DND-41 (cell line): ENCODE results near the gene ZDHHC18.

Source experiments
- ATAC-seq: fragments of 200-7000 bp; cut with Tn5 transposase; 3 replicates; pipeline ENCODE4 v1.9.1; 2021; ENCODE audit warnings: low read depth; ENCODE audit not compliant: insufficient read depth
- DNase-seq: peaks from one replicate; pipeline ENCODE4 v3.0.0-alpha.2; 2020
- H2AFZ ChIP-seq: 2 replicates; pipeline ENCODE4 v1.6.0; 2012; ENCODE audit warnings: low read depth, low read length
- H3K27ac ChIP-seq: 2 replicates; pipeline ENCODE4 v1.5.1; 2012; ENCODE audit warnings: low read length, inconsistent platforms
- H3K27me3 ChIP-seq: fragments of 200-600 bp; sonication (generic); 2 replicates; pipeline ENCODE4 v1.6.0; 2012; ENCODE audit warnings: low read length, mild to moderate bottlenecking, inconsistent platforms; ENCODE audit not compliant: insufficient read depth, poor library complexity
- H3K36me3 ChIP-seq: 2 replicates; pipeline ENCODE4 v1.5.1; 2012; ENCODE audit warnings: low read length, inconsistent platforms; ENCODE audit not compliant: insufficient read depth
- H3K4me1 ChIP-seq: 2 replicates; pipeline ENCODE4 v1.5.1; 2012; ENCODE audit warnings: mild to moderate bottlenecking, low read length; ENCODE audit not compliant: insufficient read depth
- H3K4me2 ChIP-seq: 2 replicates; pipeline ENCODE4 v1.6.0; 2012; ENCODE audit warnings: mild to moderate bottlenecking, moderate library complexity, low read length, inconsistent platforms; ENCODE audit not compliant: insufficient read depth
- H3K4me3 ChIP-seq, 2 experiments: fragments of 200-600 bp in 1 of 2; shearing (Covaris generic) in 1 of 2; 2 replicates each; pipeline ENCODE4 v1.5.1; 2012 to 2016; ENCODE audit warnings: inconsistent platforms in 2 of 2, low read length in 2 of 2, mild to moderate bottlenecking in 2 of 2, low read depth in 1 of 2, moderate library complexity in 1 of 2
- H3K79me2 ChIP-seq: 2 replicates; pipeline ENCODE4 v1.6.0; 2012; ENCODE audit warnings: low read length, inconsistent platforms; ENCODE audit not compliant: insufficient read depth
- H3K9ac ChIP-seq: 2 replicates; pipeline ENCODE4 v1.6.0; 2012; ENCODE audit warnings: low read depth, mild to moderate bottlenecking, inconsistent platforms, low read length, moderate library complexity
- H3K9me3 ChIP-seq: 2 replicates; pipeline ENCODE4 v1.5.1; 2012; ENCODE audit warnings: low read length, moderate library complexity, mild to moderate bottlenecking, inconsistent platforms; ENCODE audit not compliant: insufficient read depth, severe bottlenecking
- H4K20me1 ChIP-seq: 2 replicates; pipeline ENCODE4 v1.6.0; 2012; ENCODE audit warnings: low read length; ENCODE audit not compliant: insufficient read depth
- CTCF ChIP-seq: IDR thresholded peaks from 2 replicates; pipeline ENCODE4 v1.5.1; 2012; ENCODE audit warnings: borderline replicate concordance, low read length, moderate library complexity, mild to moderate bottlenecking; ENCODE audit not compliant: poor library complexity, severe bottlenecking; ENCODE audit errors: extremely low read depth
- EZH2 ChIP-seq: IDR thresholded peaks from 3 replicates; pipeline ENCODE4 v1.6.1; 2012; ENCODE audit warnings: borderline replicate concordance, low read depth, mild to moderate bottlenecking, moderate library complexity, low read length, inconsistent platforms; ENCODE audit not compliant: severe bottlenecking

ZDHHC18 gene

GRCh38 chr1:26786437-26787380 is 39.8 kb upstream of the ZDHHC18 start:
- peaks cover 52% of the 10 kb centered on the region for H3K4me1 ChIP-seq
- no peaks in the 10 kb centered on the region for H4K20me1 ChIP-seq
- H3K9me3 ChIP-seq, result no peaks in the 10 kb centered on the region
- no peaks in the 10 kb centered on the region for H3K27me3 ChIP-seq
- peak overlapping the region; percentile 91 for H3K4me2 ChIP-seq
- H3K27ac ChIP-seq, result peak overlapping the region; percentile 92
- peak overlapping the region; percentile 77 for H2AFZ ChIP-seq
- H3K36me3 ChIP-seq, result peaks cover 14% of the 10 kb centered on the region; the same call in 1 of the 2 replicates
- peak overlapping the region; percentile 70 to 76 for H3K4me3 ChIP-seq
- ATAC-seq (peak; percentile 53), DNase-seq (peak; percentile 80)
- H3K9ac ChIP-seq, result peak overlapping the region; percentile 91
- H3K79me2 ChIP-seq, result peaks cover 9% of the 10 kb centered on the region
- TF ChIP-seq EZH2, result no peak
- TF ChIP-seq CTCF, result no peak

GRCh38 chr1:26787381-26787705 is 39.1 kb upstream of the ZDHHC18 start:
- no peak for DNase-seq
- peaks cover 7% of the 10 kb centered on the region; the same call in 1 of the 2 replicates for H3K36me3 ChIP-seq
- peak; percentile 22 for ATAC-seq
- H3K79me2 ChIP-seq, result peaks cover 9% of the 10 kb centered on the region
- H3K9me3 ChIP-seq, result no peaks in the 10 kb centered on the region
- no peak for TF ChIP-seq EZH2
- peak; percentile 10 for TF ChIP-seq CTCF
- H2AFZ ChIP-seq, result peak overlapping the region; percentile 77
- no peaks in the 10 kb centered on the region for H3K27me3 ChIP-seq
- peaks cover 52% of the 10 kb centered on the region for H3K4me1 ChIP-seq
- H4K20me1 ChIP-seq, result no peaks in the 10 kb centered on the region
- peak overlapping the region; percentile 91 for H3K9ac ChIP-seq
- peak overlapping the region; percentile 70 to 76 for H3K4me3 ChIP-seq
- H3K27ac ChIP-seq, result peak overlapping the region; percentile 92
- peak overlapping the region; percentile 91 for H3K4me2 ChIP-seq

GRCh38 chr1:26787706-26788514 is 38.6 kb upstream of the ZDHHC18 start, which contains the start of gene PIGV:
Gene PIGV (plus strand): TSS chr1:26787950. CDS start chr1:26790816, 2,866 bp downstream.
- ATAC-seq, result peak; percentile 76
- Histone ChIP-seq H3K36me3 (peaks cover 2% of the 10 kb centered on the region; the same call in 1 of the 2 replicates), H3K27ac (peak within 1 kb of the TSS; percentile 92), H3K4me1 (peaks cover 52% of the 10 kb centered on the region), H3K27me3 (no peaks in the 10 kb centered on the region), H3K4me2 (peak within 1 kb of the TSS; percentile 91), H3K4me3 (peak within 1 kb of the TSS; percentile 70 to 76), H3K9ac (peak within 1 kb of the TSS; percentile 91), H3K79me2 (peaks cover 9% of the 10 kb centered on the region), H3K9me3 (no peaks in the 10 kb centered on the region), H4K20me1 (no peaks in the 10 kb centered on the region), H2AFZ (peak within 1 kb of the TSS; percentile 77)
- TF ChIP-seq CTCF (no peak), EZH2 (no peak)
- peak; percentile 89 for DNase-seq
